Effector CD8-positive, alpha-beta T cell (primary cell): Measurements from ENCODE around the gene P2RX7.
"Not testable (repeated sequence)": the region's sequence is repeated elsewhere in the genome, so short reads cannot be mapped to it uniquely, and the experiment has no call there.

Experiments
- DNase-seq: peaks from one replicate; lab custom pipeline; 2025; lab: John Stamatoyannopoulos, UW

The P2RX7 gene

GRCh38 chr12:121135320-121135719 is 2.6 kb downstream of the P2RX7 start:
- DNase-seq = no peak

GRCh38 chr12:121137512-121137911 is 4.8 kb downstream of the P2RX7 start:
- no peak for DNase-seq

GRCh38 chr12:121138284-121138683 is 5.6 kb downstream of the P2RX7 start:
- DNase-seq = no peak

DNA sequence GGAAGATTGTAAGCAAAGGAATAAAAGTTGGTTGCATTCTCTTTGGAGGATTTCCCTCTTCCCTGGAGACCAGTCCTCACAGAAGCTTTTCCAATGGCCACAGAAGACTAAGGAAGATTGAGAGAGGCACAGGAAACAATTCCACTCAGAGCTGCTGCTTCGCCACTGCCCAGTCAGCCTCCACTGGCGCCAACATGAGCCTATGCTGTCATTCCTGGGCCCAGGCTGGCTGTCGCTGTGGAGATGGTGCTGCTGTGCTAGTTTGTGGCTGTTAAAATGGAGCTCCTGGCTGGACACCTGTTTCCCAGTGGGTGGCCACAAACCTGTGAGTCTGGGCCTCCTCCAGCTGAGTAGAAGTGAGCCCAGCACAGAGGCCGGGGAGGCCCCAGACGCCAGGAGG is 6.6 kb downstream of the P2RX7 start:
- no peak for DNase-seq

- no peak for DNase-seq
These were observed 9.7 kb downstream of the P2RX7 start for GRCh38 chr12:121142171-121142950.

- no peak for DNase-seq
These were observed 11.8 kb downstream of the P2RX7 start for GRCh38 chr12:121144416-121144914.

DNA sequence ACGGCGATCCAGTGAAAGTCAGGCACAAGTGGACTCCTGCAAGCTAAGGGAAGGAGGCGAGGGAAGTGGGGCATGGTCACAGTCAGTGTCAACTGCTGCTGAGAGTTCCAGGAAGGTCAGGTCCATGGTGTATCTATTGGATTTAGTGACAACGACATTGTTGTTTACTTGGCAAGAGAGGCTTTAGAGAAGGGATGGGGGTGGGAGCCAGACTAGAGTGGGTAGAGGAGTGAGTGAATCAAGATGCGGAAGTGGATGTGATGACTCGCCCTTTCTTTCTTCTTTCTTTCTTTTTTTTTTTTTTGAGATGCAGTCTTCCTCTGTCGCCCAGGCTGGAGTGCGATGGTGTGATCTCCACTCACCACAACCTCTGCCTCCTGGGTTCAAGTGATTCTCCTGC is 12.5 kb downstream of the P2RX7 start:
- no peak for DNase-seq

GRCh38 chr12:121149289-121149688 is 16.6 kb downstream of the P2RX7 start:
- not testable (repeated sequence) for DNase-seq

GRCh38 chr12:121154793-121155375 is 22.2 kb downstream of the P2RX7 start:
- DNase-seq = no peak

DNA sequence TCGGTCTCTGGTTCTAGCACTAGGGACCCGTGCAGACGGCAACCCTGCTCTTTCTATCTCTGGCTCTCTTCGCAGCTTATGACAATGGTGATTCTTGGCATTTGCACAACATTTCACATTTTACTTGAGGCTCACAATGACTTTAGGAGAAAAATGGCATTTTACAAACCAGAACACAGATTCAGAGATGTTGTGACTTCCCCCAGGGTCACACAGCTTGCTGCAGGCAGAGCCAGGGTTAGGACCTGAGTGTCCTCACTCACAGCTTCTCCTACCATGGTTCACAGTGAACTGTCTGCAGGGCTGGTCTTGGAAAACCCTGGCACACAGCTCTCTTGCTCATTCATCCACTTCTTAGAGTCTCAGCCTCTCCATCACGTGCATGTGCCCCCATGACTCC is 23.7 kb downstream of the P2RX7 start:
- no peak for DNase-seq

DNA sequence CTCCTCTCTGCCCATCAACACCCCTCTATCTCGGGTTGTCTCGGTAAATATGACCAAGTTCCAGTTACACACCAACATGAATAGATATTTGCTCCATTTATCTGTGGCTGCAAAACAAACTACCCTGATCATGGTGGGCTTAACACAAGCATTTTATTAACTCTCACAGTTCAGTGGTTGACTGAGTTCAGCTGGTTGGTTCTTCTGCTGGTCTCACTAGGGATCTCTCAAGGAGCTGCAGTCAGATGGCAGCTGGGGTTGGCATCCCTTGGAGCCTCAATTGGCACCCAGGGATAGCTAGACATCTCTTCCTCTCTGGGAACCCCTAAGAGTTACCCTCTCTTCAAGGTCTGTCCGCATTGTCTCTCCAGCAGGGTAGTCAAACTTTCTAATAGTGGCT is 25.4 kb downstream of the P2RX7 start:
- DNase-seq = no peak

DNA sequence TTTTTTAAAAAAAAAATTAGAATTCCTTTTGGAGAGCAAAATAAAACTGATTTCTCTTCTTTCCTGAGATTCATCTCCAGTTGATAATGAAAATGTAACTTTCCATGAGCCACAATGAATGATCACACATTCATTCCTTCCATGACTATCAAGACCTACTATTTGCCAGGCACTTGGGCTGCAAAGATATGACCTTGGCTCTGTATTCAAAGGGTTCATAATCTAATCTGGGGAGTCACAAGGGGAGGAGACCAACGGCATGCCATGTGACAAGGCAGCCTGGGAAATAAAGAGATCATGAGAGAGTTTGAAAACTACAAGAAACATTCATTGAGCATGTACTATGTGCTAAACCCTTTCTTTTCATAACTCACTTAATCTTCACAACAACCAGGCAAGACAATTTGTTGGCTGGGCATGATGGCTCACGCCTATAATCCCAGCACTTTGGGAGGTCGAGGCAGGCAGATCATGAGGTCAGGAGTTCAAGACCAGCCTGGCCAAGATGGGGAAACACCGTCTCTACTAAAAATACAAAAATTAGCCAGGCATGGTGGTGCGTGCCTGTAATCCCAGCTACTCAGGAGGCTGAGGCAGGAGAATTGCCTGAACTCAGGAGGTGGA is 26.2 kb downstream of the P2RX7 start:
- DNase-seq = not testable (repeated sequence)

DNA sequence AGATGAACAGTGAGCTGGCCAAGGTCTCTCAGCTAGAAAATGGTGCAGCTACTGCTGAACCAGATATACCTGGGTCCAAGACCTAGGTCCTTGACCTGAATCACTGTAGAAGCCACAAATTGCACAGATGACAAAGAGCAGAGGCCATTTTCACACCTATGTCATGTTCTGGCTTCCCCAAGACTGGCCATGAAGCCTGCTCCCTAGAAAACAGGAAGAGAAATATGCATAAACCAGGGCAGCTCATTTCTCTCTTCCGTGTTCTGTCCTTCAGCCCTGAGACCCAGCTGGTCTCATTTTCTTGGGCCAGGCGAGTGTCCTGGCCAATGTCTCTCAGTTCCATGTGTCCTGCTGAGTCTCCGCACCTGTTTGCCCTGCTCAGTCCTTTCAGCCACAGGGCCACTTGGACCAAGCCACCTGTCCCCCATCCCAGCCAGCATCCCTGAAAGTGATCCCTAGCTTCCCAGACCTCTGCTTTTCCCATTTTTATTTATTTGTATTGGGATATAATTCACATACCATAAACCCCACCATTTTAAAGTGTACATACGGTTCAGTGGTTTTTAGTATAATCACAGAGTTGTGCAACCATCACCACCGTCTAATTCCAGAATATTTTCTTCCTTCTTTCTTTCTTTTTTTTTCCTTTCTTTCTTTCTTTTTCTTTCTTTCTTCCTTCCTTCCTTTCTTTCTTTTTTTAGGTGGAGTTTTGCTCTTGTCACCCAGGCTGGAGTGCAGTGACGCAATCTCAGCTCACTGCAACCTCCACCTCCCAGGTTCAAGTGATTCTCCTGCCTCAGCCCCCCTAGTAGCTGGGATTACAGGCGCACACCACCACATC is 27.0 kb downstream of the P2RX7 start:
- DNase-seq = no peak

GRCh38 chr12:121162384-121162783 is 29.7 kb downstream of the P2RX7 start:
- DNase-seq = no peak

- no peak for DNase-seq
These were observed 30.3 kb downstream of the P2RX7 start for GRCh38 chr12:121162985-121163384.

DNA sequence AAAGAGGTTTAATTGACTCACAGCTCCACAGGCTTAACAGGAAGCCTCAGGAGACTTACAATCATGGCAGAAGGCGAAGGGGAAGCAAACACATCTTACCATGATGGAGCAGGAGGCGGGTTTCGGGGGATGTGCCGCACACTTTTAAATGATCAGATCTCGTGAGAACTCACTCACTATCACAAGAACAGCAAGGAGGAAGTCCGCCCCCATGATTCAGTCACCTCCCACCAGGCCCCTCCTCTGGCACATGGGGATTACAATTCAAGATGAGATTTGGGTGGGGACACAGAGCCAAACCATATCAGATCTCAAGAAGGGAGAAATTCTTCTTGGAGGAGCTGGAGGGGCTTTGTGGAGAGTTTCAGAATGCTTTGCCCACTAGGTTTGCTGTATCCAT is 32.2 kb downstream of the P2RX7 start:
- not testable (repeated sequence) for DNase-seq

GRCh38 chr12:121165316-121165715 is 32.6 kb downstream of the P2RX7 start:
- DNase-seq = no peak

GRCh38 chr12:121166356-121166755 is 33.7 kb downstream of the P2RX7 start:
- DNase-seq = no peak

- no peak for DNase-seq
These were observed 34.6 kb downstream of the P2RX7 start for GRCh38 chr12:121167232-121167820.

DNA sequence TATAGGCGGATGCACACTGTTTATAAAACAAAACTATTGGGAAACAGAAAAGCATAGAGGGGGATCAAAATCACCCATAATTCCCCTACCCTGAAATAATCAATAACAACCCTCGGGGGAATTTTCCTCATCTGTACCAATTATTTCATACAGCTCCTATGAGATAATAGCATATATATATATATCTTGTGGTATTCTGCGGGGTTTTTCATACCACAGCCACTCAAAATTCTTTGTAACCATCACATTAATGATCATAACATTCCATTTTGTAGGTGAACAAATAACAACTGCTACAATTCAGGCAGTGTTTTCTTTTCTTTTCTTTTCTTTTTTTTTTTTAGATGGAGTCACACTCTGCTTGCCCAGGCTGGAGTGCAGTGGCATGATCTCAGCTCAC is 35.3 kb downstream of the P2RX7 start:
- no peak for DNase-seq

DNA sequence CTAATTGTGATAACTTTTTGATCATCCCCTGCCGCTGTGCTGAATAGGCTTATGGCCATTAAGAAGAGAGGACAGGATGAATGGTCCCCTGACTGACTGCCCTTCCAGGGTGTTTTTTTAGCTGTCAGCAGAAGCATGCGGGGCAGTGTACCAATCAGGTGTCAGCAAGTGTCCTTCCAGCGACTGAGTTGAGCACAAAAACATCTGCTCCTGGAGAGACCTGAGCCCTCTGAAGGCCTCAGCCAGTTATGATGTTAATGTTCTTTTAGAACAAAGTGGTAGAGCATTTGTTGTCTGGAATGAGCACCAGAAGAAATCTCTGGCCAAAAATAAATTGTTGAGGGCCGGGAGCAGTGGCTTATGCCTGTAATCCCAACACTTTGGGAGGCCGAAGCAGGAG is 37.5 kb downstream of the P2RX7 start:
- no peak for DNase-seq
